Measurements from ENCODE around the gene PRR35. TPM values are rescaled to one million over a fixed set of nuclear protein-coding genes. Genes with fewer than 3 reads are reported as not detected.

Gene PRR35
- total and polyA plus RNA-seq, 2 donors (not counting 3 experiments of a cell fraction or from before 2014, with no cell fraction given) = not detected

GRCh38 chr16:603933-604332 lies 43.7 kb downstream of the PRR35 start:
- DNase-seq (ENCODE audit: low read depth, low spot score) (no peak), FAIRE-seq (no peak)
- intact Hi-C loops (cut with micrococcal nuclease) = no loop called here
- BruUV-seq (replicated peaks) = no TSS peak
- dilution Hi-C loops (cut with MboI; ENCODE audit: extremely low pct_ligation_motif_present, low sequenced_read_pairs) = no loop called here
- Histone ChIP-seq H4K20me1 (replicated peaks; ENCODE audit: control insufficient read depth, extremely low read depth, insufficient read depth, low read length) (no peaks in the 10 kb centered on the region), H3K79me2 (ENCODE audit: control insufficient read depth, insufficient read depth, low read length) (peaks cover 1% of the 10 kb centered on the region), H3K4me1 (ENCODE audit: control insufficient read depth, extremely low read depth, insufficient read depth, low read length) (no peaks in the 10 kb centered on the region), H2AFZ (ENCODE audit: low read depth, low read length) (no peak overlapping the region), H3K9me3 (replicated peaks; ENCODE audit: control insufficient read depth, insufficient read depth, low read length) (no peaks in the 10 kb centered on the region), H3K9ac (replicated peaks; ENCODE audit: extremely low read depth, insufficient read depth, low read length) (no peak overlapping the region), H3K9me1 (replicated peaks; ENCODE audit: control insufficient read depth, extremely low read depth, insufficient read depth, low read length) (no peaks in the 10 kb centered on the region), H3K27me3 (ENCODE audit: control insufficient read depth in 2 of 2, insufficient read depth in 2 of 2, low read length in 2 of 2) (no peaks in the 10 kb centered on the region), H3K27ac (ENCODE audit: insufficient read depth, low read depth, low read length) (no peak overlapping the region), H3K4me2 (ENCODE audit: insufficient read depth, low read length) (no peak overlapping the region), H3K36me3 (ENCODE audit: control insufficient read depth in 2 of 2, extremely low read depth in 1 of 2, insufficient read depth in 2 of 2, low read length in 2 of 2) (no peaks in the 10 kb centered on the region), H3K4me3 (replicated peaks in 1 of 3; ENCODE audit: insufficient read depth in 1 of 3, low read depth in 1 of 3, low read length in 3 of 3) (no peak overlapping the region)
- POLR2A ChIA-PET = no interaction called here
- TF ChIP-seq MAX (IDR thresholded peaks at IDR 0.05; ENCODE audit: insufficient read depth, insufficient read length) = no peak
- TF ChIP-seq POLR2AphosphoS5 (IDR thresholded peaks at IDR 0.05; ENCODE audit: insufficient read depth, low read depth, low read length) = no peak
- TF ChIP-seq EZH2 (IDR thresholded peaks at IDR 0.05; ENCODE audit: borderline replicate concordance, low read depth, low read length, severe bottlenecking) = no peak
- no peak for TF ChIP-seq MYC (IDR thresholded peaks at IDR 0.05; ENCODE audit: low read depth, low read length)
- no peak for TF ChIP-seq JUN (IDR thresholded peaks at IDR 0.05; ENCODE audit: borderline replicate concordance, insufficient read depth, insufficient read length, low read depth)
- TF ChIP-seq GATA2 (IDR thresholded peaks at IDR 0.05; ENCODE audit: insufficient read depth, insufficient read length, low read depth, low read length) = no peak
- TF ChIP-seq POLR2A (IDR thresholded peaks at IDR 0.05; ENCODE audit: low read depth, low read length) = no peak
- TF ChIP-seq CTCF (IDR thresholded peaks at IDR 0.05; ENCODE audit: extremely low read depth in 1 of 2, insufficient read depth in 1 of 2, low read depth in 1 of 2, low read length in 2 of 2) = no peak
- CTCF ChIA-PET = no interaction called here

All from endothelial cell of umbilical vein (primary cell).